Heart left ventricle (tissue), 16 donors: ENCODE measurements around the gene NVL. TPM values are rescaled to one million over a fixed set of nuclear protein-coding genes. Genes with fewer than 3 reads are reported as not detected.
"Not testable (repeated sequence)": the region's sequence is repeated elsewhere in the genome, so short reads cannot be mapped to it uniquely, and the experiment has no call there.

Experiments used
- ATAC-seq, 4 donors: fragments of 200-7000 bp; cut with Tn5 transposase; one replicate each; pipeline ENCODE4 v1.9.1; 2020 to 2022; ENCODE audit warnings: moderate library complexity in 4 of 4, mild to moderate bottlenecking in 3 of 4, moderate number of reproducible peaks in 1 of 4
- DNase-seq, 5 donors: peaks; one replicate each; pipeline ENCODE4 v3.0.0-alpha.2; 2020
- H3K27ac ChIP-seq, 12 donors: fragments of 200-600 bp; sonication (generic) in 4 of 12; one replicate each; pipeline versions ENCODE4 v1.5.0 to v1.8.0; 2016 to 2022; ENCODE audit warnings: mild to moderate bottlenecking in 2 of 12
- H3K27me3 ChIP-seq, 9 donors: fragments of 200-600 bp; sonication (generic) in 2 of 9; one replicate each; pipeline versions ENCODE4 v1.5.1 to v1.8.0; 2016 to 2022; ENCODE audit warnings: mild to moderate bottlenecking in 3 of 9
- H3K36me3 ChIP-seq, 9 donors: fragments of 200-600 bp; sonication (generic) in 2 of 9; one replicate each; pipeline versions ENCODE4 v1.5.0 to v1.8.0; 2018 to 2022; ENCODE audit warnings: mild to moderate bottlenecking in 2 of 9
- H3K4me1 ChIP-seq, 12 donors: fragments of 200-600 bp; sonication (generic) in 4 of 12; one replicate each; pipeline versions ENCODE4 v1.5.0 to v1.8.0; 2016 to 2022; ENCODE audit warnings: mild to moderate bottlenecking in 3 of 12
- H3K4me3 ChIP-seq, 12 donors: fragments of 200-600 bp; sonication (generic) in 4 of 12; one replicate each; pipeline versions ENCODE4 v1.5.0 to v1.8.0; 2017 to 2022; ENCODE audit warnings: mild to moderate bottlenecking in 9 of 12, moderate library complexity in 4 of 12
- H3K9me3 ChIP-seq, 12 donors: fragments of 200-600 bp; sonication (generic) in 4 of 12; one replicate each; pipeline versions ENCODE4 v1.5.0 to v1.8.0; 2016 to 2022; ENCODE audit warnings: mild to moderate bottlenecking in 1 of 12
- POLR2A ChIP-seq, 2 donors: fragments of 450-650 bp; IDR thresholded peaks; one replicate each; pipeline ENCODE4 v1.6.1; 2017; ENCODE audit warnings: antibody characterized with exemption in 2 of 2, mild to moderate bottlenecking in 2 of 2, moderate library complexity in 2 of 2
- WGBS, 4 donors: extraction: QIAGEN DNeasy Blood & Tissue Kit in 2 of 4; methylation state at CpG; one replicate each; pipeline versions ENCODE4 v1.1.5 to v1.1.7; 2013 to 2018; 5-methylcytosine and 5-hydroxymethylcytosine counted together
- intact Hi-C, 10 donors: fragments of 100-400 bp; cut with DNase I; formaldehyde crosslinking; loops; one replicate each; pipeline versions ENCODE4 v1.11.1 to v1.14.2; 2022
- polyA plus RNA-seq, 2 donors: library from polyadenylated mRNA; stranded (reverse); fragments of 200-250 nt; gene quantifications; one replicate each; pipeline ENCODE4 v1.2.3, GENCODE V29; 2013
- total RNA-seq, 9 donors: library from RNA; depleted of rRNA in 2 of 9; stranded (reverse); fragments of >200 nt in 2 of 9; fragmentation: NEBNext Ultra II Directional in 3 of 9; extraction: Animal tissue kit (Norgen Biotek cat#: 25700) in 3 of 9; gene quantifications; one replicate each; pipeline versions ENCODE4 v1.1.0 to v1.2.4, GENCODE V29; 2016 to 2023
- TF ChIP-seq, protein P1 (sequence below), 12 donors: fragments of 200-600 bp; sonication (generic) in 4 of 12; IDR thresholded peaks; one replicate each; pipeline versions ENCODE4 v1.5.0 to v1.8.0; 2018 to 2022; ENCODE audit warnings: antibody characterized with exemption in 12 of 12, mild to moderate bottlenecking in 5 of 12
- donor health status: ischemic (EF 13 %, LVEDD 7.1; RV severe dilation, severe dysfunction).
- donor health status: healthy with polysubstance abuse.
- donor health status: DM: no; HTN: yes; CAD: no.
- donor health status: DM: no; HTN: no; CAD: no.
- donor health status: ischemic (EF 25% LVEDD 6.9; RV normal size, moderate dysfunction).
- donor health status: ischemic (EF 25% LVEDD 5.7; RV mildly dilated, moderate dysfunction).
- donor health status: healthy.
- donor health status: DM: yes; HTN: yes; CAD: no.
- donor health status: ischemic (EF 35%, LVEDD 5.7; RV mildly dilated, moderate dysfunction).
- donor health status: nonischemic (EF 11% LVEDD 7.7; RV severe dilation, severe dysfunction).
- donor health status: DM: yes; HTN: yes; CAD: no.
- donor health status: PGD.
- donor health status: ischemic (EF 29% LVEDD 5.4; RV normal size, mild dysfunction).
- donor health status: nonischemic (EF 23%, LVEDD 6.1; RV moderate dilation, normal function).

Gene NVL
- total and polyA plus RNA-seq, 11 donors: 4.8 to 14.8 (median 9.3) TPM

DNA sequence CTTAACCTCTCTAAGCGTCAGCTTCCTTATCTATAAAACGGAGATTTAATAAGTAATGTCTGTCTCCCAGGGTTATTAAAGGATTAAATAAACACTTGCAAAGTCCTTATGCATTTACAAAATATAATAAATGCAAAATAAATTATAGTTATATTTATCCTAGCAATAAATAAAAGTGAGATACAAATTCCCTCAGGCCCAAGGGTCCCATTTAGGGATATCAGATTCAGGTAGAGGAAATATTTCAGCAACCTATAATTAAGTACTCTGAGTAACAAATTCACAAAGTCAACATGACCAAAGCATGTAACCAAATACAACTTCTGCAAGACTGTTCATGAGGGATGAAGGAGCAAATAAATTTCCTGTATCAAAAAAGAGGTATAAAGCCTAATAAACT is 17.9 kb downstream of the NVL start:
- Histone ChIP-seq H3K4me1 (no peaks in the 10 kb centered on the region), H3K27ac (no peak overlapping the region), H3K9me3 (no peaks in the 10 kb centered on the region), H3K27me3 (no peaks in the 10 kb centered on the region), H3K4me3 (no peak overlapping the region), H3K36me3 (peaks cover 2 to 97% (median 89%) of the 10 kb centered on the region in 9 donors)
- 92 to 99% (median 94%) methylated on average over 2 of the region's 2 CpGs for WGBS, 4 donors
- intact Hi-C loops: no loop called here
- no peak for TF ChIP-seq POLR2A (IDR thresholded peaks at IDR 0.05)
- TF ChIP-seq, protein P1, sequence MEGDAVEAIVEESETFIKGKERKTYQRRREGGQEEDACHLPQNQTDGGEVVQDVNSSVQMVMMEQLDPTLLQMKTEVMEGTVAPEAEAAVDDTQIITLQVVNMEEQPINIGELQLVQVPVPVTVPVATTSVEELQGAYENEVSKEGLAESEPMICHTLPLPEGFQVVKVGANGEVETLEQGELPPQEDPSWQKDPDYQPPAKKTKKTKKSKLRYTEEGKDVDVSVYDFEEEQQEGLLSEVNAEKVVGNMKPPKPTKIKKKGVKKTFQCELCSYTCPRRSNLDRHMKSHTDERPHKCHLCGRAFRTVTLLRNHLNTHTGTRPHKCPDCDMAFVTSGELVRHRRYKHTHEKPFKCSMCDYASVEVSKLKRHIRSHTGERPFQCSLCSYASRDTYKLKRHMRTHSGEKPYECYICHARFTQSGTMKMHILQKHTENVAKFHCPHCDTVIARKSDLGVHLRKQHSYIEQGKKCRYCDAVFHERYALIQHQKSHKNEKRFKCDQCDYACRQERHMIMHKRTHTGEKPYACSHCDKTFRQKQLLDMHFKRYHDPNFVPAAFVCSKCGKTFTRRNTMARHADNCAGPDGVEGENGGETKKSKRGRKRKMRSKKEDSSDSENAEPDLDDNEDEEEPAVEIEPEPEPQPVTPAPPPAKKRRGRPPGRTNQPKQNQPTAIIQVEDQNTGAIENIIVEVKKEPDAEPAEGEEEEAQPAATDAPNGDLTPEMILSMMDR (IDR thresholded peaks at IDR 0.05): no peak
- no peak for DNase-seq
- ATAC-seq: no peak

DNA sequence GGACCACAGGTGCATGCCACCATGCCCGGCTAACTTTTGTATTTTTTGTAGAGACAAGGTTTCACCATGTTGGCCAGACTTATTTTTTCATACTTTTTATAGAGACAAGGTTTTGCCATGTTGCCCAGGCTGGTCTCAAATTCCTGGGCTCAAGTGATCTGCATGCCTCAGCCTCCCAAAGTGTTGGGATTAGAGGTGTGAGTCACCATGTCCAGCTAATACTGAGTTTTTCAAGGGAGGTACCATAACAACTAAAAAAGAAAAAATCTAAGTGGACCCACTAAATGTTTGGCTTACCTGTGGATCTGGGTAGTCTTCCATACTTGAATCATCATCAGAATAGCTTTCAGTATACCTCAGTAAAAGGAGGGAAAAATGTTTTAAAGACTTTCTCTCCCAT is 18.5 kb downstream of the NVL start:
- ATAC-seq, H3K27me3 ChIP-seq, H3K4me1 ChIP-seq, H3K4me3 ChIP-seq, DNase-seq, H3K9me3 ChIP-seq, H3K27ac ChIP-seq, intact Hi-C loops: not testable (repeated sequence)
- H3K36me3 ChIP-seq: peaks cover 4 to 97% (median 89%) of the 10 kb centered on the region in 9 donors
- WGBS, 4 donors: 100% methylated on average over 1 of the region's 1 CpG

DNA sequence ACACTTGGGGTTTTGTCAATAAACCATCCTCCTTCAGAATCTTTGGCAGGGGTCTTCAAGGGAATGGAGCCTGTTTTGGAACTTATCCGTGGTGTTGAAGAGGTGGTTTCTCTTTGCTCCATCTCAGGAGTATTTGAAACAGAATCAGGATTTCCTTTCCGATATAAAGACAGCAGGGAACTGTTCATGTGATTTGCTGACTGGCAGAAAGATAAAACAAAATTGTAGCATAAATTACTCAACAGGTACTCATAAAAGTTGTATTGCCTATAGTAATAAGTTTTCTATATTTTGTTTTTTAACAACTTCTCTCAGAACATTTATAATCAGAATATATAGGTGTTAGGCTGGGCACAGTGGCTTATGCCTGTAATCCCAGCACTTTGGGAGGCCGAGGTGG is 21.9 kb downstream of the NVL start:
- DNase-seq (no peak), ATAC-seq (no peak)
- 93 to 99% (median 95%) methylated on average over 3 of the region's 3 CpGs for WGBS, 4 donors
- peaks cover 4 to 98% (median 94%) of the 10 kb centered on the region in 9 donors for H3K36me3 ChIP-seq
- H3K27me3 ChIP-seq: no peaks in the 10 kb centered on the region
- H3K4me1 ChIP-seq: no peaks in the 10 kb centered on the region
- H3K27ac ChIP-seq: no peak overlapping the region
- intact Hi-C loops: loop anchor here in 1 of 10 donors (10.0 kb wide), 1 partner anchor 87 kb away; no protein-coding TSS in a partner anchor
- no peak overlapping the region for H3K4me3 ChIP-seq
- H3K9me3 ChIP-seq: no peaks in the 10 kb centered on the region
- TF ChIP-seq, protein P1 (IDR thresholded peaks at IDR 0.05): no peak

DNA sequence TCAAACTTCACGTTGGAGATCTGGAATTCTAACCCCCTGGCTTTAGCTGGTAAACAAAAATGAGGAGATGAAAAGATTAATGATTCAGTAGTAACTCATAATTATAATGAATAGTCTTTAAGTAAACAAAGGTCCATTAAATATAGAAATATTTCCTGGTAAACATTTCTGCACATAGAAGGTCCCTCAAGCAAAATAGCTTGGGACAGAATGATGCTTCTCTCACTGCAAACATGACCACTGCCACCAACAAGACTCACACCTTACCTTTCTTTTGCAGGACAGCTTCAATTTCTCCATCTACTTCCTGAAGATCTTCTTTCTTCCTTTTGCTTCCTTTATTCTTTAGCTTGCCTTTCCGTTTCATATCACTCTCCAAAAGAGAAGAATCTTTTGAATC is 25.2 kb downstream of the NVL start:
- Histone ChIP-seq H3K27ac (no peak overlapping the region), H3K9me3 (no peaks in the 10 kb centered on the region), H3K4me3 (no peak overlapping the region), H3K27me3 (no peaks in the 10 kb centered on the region), H3K36me3 (peaks cover 4 to 100% (median 94%) of the 10 kb centered on the region in 9 donors), H3K4me1 (no peaks in the 10 kb centered on the region)
- no peak for DNase-seq
- no peak for TF ChIP-seq POLR2A (IDR thresholded peaks at IDR 0.05)
- TF ChIP-seq, protein P1 (IDR thresholded peaks at IDR 0.05): no peak
- intact Hi-C loops: loop anchor here in 1 of 10 donors (10.0 kb wide), 1 partner anchor 90 kb away; no protein-coding TSS in a partner anchor
- WGBS, 4 donors: 81 to 91% (median 82%) methylated on average over 2 of the region's 2 CpGs
- no peak for ATAC-seq

DNA sequence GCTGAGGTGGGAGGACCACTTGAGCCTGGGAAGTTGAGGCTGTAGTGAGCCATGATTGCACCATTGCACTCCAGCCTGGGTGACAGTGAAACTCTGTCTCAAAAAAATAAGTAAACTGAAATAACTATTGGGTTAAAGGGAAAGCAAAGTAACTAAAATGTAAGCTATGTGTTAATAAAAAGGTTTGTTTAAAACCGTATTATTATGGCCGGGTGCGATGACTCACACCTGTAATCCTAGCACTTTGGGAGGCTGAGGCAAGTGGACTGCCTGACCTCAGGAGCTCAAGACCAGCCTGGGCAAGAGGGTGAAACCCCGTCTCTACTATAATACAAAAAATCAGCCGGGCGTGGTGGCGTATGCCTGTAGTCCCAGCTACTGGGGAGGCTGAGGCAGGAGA is 27.0 kb downstream of the NVL start:
- WGBS, 4 donors: 95 to 97% (median 97%) methylated on average over 7 of the region's 7 CpGs
- no peak for ATAC-seq
- Histone ChIP-seq H3K4me3 (no peak overlapping the region), H3K9me3 (no peaks in the 10 kb centered on the region), H3K27me3 (no peaks in the 10 kb centered on the region), H3K36me3 (peaks cover 4 to 100% (median 99%) of the 10 kb centered on the region in 9 donors), H3K27ac (no peak overlapping the region), H3K4me1 (no peaks in the 10 kb centered on the region)
- intact Hi-C loops: loop anchor here in 1 of 10 donors (10.0 kb wide), 1 partner anchor 92 kb away; no protein-coding TSS in a partner anchor
- no peak for DNase-seq
- no peak for TF ChIP-seq POLR2A (IDR thresholded peaks at IDR 0.05)
- TF ChIP-seq, protein P1 (IDR thresholded peaks at IDR 0.05): no peak
